GM18907 (cell line): ENCODE data around the gene XCR1.
"Not testable (repeated sequence)": the region's sequence is repeated elsewhere in the genome, so short reads cannot be mapped to it uniquely, and the experiment has no call there.

Experiments
- ATAC-seq: cut with Tn5 transposase; IDR thresholded peaks from one replicate; pipeline ENCODE4 v1.9.1; 2021; ENCODE audit warnings: mild to moderate bottlenecking, moderate library complexity; ENCODE audit not compliant: unreplicated experiment

XCR1 gene

DNA sequence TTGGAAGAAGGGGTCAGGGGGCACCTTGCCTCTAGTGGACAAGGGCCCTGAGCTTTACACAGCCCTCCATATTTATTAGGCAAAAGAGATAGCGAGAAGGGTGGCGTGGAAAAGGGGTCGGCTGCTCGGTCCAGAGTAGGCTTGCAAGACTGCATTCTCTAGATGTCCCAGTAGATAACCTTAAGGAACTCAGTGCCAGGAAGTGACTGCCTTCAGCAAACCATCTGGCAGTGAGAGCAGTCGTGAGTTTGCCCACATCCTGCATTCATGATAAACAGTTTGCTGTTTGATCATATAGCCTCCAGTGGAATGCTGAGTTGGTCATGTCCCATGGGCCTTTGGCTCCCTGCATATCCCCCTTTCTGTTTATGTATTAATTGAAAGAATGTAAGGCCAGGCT lies 18.9 kb upstream of the XCR1 start:
- ATAC-seq = not testable (repeated sequence)

- no peak for ATAC-seq
Observed at GRCh38 chr3:46038916-46039315, 11.6 kb upstream of the XCR1 start.

- ATAC-seq = not testable (repeated sequence)
Observed at GRCh38 chr3:46038071-46038470, 10.8 kb upstream of the XCR1 start.

DNA sequence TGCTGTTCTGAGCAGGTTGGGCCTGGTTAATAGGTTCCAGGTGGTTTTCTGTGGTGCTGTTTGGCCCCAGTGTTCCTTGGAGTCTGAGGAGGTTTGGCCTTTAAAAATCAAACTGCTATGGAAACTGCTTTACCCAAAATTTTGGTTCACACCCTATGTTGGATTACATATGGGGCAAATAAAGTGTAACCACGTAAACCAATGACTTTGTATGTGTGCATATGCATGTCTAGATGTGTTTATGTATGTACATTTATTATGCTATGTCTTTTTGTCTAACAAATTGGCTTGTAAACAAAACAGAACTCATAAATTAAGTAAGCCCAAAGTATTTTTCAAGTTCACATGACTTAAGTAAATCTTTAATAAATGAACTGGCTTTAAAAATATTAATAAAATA lies 8.9 kb upstream of the XCR1 start:
- ATAC-seq = no peak

- ATAC-seq = no peak
Observed at GRCh38 chr3:46031747-46032146, 4.5 kb upstream of the XCR1 start.

GRCh38 chr3:46031269-46031668 lies 4.0 kb upstream of the XCR1 start:
- ATAC-seq = no peak

GRCh38 chr3:46030626-46031025 lies 3.3 kb upstream of the XCR1 start:
- ATAC-seq = no peak

GRCh38 chr3:46029953-46030543 lies 2.8 kb upstream of the XCR1 start:
- ATAC-seq = no peak

DNA sequence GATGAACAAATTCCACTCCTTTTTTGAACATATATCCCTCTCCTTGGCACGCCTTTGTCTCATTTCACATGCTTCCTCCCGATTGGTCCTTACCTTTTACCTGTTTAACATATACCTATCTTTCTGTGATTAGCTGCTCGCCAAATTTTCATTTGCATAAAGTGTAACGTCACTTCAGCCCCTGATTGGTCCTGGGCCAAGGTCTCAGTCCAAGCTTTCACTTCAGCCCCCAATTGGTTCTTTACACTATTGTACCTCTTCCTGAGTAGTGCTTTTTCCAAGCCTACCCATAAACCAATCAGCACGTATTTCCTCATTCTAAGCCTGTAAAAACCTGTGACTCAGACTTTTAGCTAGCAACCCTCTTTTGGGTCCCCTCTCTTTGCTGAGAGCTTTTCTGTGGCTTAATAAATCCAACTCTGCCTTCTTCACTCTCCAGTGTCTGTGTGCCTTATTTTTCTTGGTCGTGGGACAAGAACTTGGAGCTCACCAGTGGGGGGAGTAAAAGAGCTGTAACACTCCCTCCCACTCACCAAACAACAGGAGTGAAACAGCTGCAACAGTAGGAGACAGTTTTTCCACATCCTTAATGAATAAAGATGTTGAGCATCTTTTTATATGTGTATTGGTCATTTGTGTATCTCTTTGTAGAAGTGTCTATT lies 584 bp upstream of the XCR1 start:
- ATAC-seq = no peak

DNA sequence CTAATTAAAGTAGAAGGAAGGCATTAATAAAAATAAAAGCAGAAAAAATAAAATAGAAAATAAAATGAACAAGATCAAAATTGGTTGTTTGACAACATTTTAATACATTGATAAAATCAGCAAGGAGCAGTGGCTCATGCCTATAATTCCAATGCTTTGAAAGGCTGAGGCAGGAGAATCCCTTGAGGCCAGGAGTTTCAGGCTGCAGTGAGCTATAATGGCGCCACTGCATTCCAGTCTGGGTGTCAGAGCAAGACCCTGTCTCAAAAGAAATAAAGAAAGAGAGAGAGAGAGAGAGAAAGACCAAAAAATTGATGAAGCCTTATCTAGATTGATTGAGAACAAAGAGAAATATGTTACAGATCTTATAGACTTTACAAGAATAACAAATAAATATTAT lies 2.1 kb downstream of the XCR1 start:
- ATAC-seq = no peak

GRCh38 chr3:46024131-46024530 lies 3.2 kb downstream of the XCR1 start:
- ATAC-seq = no peak

DNA sequence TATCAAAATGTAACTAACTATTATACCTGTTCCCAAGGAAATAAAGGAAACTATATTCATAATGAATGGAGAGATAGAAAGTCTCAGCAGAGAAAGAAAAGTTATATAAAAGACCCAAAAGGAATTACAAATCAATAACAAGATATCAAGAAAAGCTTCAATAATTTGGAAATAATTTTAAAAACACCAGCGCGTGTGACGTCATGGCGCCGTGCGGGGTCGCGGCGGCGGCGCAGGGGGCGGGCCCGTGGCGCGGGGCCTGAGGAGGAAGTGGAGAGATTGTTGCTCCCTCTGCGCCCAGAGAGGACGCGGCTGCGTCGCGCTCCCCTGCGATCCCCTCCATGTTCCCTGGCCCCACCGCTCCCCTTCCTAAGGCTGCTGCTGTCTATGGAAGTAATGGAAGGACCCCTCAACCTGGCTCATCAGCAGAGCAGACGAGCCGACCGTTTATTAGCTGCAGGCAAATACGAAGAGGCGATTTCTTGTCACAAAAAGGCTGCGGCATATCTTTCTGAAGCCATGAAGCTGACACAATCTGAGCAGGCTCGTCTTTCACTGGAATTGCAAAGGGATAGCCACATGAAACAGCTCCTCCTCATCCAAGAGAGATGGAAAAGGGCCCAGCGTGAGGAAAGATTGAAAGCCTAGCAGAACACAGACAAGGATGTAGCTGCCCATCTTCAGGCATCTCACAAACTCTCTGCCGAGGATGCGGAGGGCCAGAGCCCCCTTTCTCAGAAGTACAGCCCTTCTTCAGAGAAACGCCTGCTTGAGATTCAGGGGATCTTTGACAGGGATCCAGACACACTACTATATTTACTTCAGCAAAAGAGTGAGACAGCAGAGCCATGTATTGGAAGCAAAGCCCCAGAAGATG lies 4.1 kb downstream of the XCR1 start:
- ATAC-seq = no peak

DNA sequence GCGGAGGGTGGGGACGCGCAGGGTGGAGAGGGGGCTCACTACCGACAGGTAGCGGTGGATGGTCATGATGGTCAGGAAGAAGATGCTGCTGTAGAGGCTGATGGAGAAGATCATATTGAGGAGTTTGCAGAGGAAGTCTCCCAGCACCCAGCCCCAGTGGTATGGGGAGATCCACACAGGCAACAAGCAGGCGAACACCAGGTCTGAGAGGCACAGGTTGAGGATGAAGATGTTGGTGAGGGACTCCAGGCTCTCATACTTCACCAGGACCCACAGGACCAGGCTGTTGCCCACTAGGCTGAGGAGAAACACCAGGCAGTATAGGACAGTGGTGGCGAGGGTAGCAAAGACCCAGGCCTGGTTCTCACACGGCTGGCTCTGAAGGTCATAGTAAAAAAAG lies 5.8 kb downstream of the XCR1 start:
- ATAC-seq = no peak

GRCh38 chr3:46020766-46021510 lies 6.3 kb downstream of the XCR1 start:
- ATAC-seq = no peak

DNA sequence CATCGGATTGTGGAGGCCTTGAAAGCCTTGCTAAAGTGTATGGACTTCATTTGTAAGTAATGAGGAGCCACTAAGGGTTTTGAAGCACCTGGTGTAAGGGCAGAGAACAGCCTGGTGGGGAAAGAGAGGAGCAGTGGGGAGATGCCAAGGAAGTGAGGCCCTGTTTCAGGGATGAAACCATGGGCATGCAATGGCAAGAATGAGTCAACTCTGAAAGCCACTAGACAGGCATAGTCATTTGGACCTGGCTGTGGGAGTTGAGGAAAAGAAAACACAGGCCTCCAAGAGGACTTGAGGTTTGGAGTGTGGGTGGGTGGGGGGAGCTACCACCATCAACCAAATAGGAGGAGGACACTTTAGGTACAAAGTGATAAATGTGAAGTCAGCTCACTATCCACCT lies 7.6 kb downstream of the XCR1 start:
- no peak for ATAC-seq

DNA sequence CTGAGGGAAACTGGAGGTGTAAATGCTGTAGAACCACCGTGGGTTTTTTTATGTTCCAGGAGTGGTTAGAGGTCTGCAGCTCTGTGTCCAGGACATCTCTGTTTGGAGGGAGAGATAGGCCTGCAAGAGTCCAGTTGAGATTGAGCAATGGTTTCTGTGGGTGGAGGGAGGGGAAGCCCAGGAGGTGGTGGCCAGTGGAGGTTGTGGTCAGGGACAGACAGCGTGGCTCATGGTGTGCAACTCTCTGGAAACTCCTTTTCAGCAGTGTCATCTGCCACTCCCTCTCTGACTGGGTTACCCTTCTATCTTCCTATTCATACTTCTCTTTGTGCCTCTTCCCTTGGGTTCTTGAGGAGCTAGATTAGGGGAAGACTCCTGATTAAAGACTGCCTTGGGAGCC lies 9.6 kb downstream of the XCR1 start:
- ATAC-seq = no peak

DNA sequence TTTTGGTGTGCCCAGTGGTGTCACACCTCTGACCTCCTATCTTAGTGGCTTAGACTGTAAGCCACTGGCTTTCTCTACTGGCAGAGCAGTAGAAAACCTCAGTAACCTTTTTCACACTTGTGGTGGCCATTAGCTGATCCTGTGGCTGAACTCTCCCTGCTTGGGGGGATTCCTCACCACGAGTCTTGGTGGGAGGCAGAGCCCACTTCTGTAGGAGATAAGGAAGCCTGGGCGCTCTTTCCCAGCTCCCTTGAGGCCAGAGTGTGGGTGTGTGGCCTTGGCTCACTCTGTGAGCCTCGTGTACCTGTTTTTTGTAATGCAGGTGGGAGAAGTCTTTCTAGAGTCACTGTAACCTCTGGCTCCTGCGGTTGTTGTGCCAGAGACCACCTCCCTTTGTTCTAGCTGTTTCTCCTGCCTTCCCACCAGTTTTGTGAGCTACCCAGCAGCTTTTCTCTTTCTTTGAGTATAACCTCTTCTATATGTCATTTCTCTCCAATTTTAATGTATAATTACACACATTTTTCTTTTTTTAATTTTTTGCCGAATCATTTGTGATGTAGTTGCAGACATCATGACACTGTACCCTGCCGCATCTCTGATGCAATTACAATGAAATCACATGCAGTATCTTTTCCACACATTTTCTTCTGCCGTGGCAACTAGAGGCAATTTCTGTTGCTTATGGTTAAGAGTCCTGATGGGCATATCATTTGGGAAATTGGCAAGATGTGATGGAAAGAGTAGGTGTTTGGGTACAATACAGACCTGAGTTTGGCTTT lies 13.8 kb downstream of the XCR1 start:
- ATAC-seq = no peak

DNA sequence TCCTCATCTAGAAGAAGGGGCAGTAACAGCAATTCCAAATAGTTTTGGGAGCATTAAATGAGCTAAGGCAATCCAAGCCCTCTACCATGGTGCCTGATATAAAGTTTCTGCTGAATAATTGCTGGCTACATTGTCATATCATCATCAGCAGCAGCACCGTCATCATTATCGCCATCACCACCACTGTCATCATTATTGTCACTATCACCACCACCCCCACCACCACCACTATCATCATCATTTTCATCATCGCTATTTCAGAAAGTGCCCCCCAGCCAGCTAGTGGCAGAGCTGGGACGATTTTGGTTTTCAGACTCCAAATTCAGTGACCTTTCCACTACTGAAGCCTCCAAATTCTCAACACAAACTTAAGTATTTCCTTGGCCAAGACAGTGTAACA lies 15.0 kb downstream of the XCR1 start:
- no peak for ATAC-seq

- no peak for ATAC-seq
Observed at GRCh38 chr3:46010519-46011113, 16.7 kb downstream of the XCR1 start.

GRCh38 chr3:46008058-46008457 lies 19.2 kb downstream of the XCR1 start:
- no peak for ATAC-seq
